HFFc6 (cell line): ENCODE measurements around the gene UGT1A8. TPM values are rescaled to one million over a fixed set of nuclear protein-coding genes. Genes with fewer than 3 reads are reported as not detected.

Experiments used
- DNase-seq: peaks from one replicate; pipeline ENCODE4 v3.0.0-alpha.2; 2018
- H3K27ac Mint-ChIP-seq: 2 replicates; pipeline ENCODE4 v1.8.0; 2020; ENCODE audit warnings: mild to moderate bottlenecking, mixed read lengths
- H3K27me3 Mint-ChIP-seq: 2 replicates; pipeline ENCODE4 v1.8.0; 2021; ENCODE audit warnings: mild to moderate bottlenecking, moderate library complexity, mixed read lengths; ENCODE audit not compliant: insufficient read depth
- H3K36me3 Mint-ChIP-seq: 2 replicates; pipeline ENCODE4 v1.8.0; 2021; ENCODE audit warnings: low read depth, mixed read lengths
- H3K4me1 Mint-ChIP-seq: 2 replicates; pipeline ENCODE4 v1.8.0; 2020; ENCODE audit warnings: low read depth, mixed read lengths
- H3K4me3 Mint-ChIP-seq: 2 replicates; pipeline ENCODE4 v1.8.0; 2020; ENCODE audit warnings: mild to moderate bottlenecking, moderate library complexity, mixed read lengths
- H3K9me3 Mint-ChIP-seq: 2 replicates; pipeline ENCODE4 v1.8.0; 2020; ENCODE audit warnings: mild to moderate bottlenecking, mixed read lengths
- CTCF ChIP-seq: fragments of 200-600 bp; sonication (generic); IDR thresholded peaks from 2 replicates; pipeline ENCODE4 v1.5.0; 2021; ENCODE audit warnings: antibody characterized with exemption, mild to moderate bottlenecking
- total RNA-seq, 6 experiments: library from RNA; stranded (reverse); fragmentation: NEBNext Ultra II Directional; extraction: Animal tissue kit (Norgen Biotek cat#: 25700); gene quantifications; 2 replicates in 1 of 6; 3 replicates in 5 of 6; pipeline ENCODE4 v1.2.3, GENCODE V29; 2021

Gene UGT1A8
- total RNA-seq, 6 experiments from 2014 or later: not detected

- H3K27me3 Mint-ChIP-seq: peaks cover 26% of the 10 kb centered on the region
- no peaks in the 10 kb centered on the region for H3K36me3 Mint-ChIP-seq
- H3K27ac Mint-ChIP-seq: no peak overlapping the region
- no peaks in the 10 kb centered on the region for H3K4me1 Mint-ChIP-seq
- no peaks in the 10 kb centered on the region for H3K9me3 Mint-ChIP-seq
- H3K4me3 Mint-ChIP-seq: no peak overlapping the region
- no peak for TF ChIP-seq CTCF
- DNase-seq: no peak
Observed at GRCh38 chr2:233822101-233822771, 204.8 kb downstream of the UGT1A8 start.

Other genes with a start within 250 kb of the UGT1A8 start
- 10 to 100 TPM; 22.8 to 27.4 (median 24.3) TPM for gene USP40, start 50.9 kb upstream of the UGT1A8 start, total RNA-seq
- gene UGT1A10, start 18.8 kb downstream of the UGT1A8 start, total RNA-seq: not detected
- not detected for gene UGT1A9, start 54.3 kb downstream of the UGT1A8 start, total RNA-seq
- gene UGT1A7, start 64.3 kb downstream of the UGT1A8 start, total RNA-seq: not detected
- not detected for gene UGT1A6, start 75.3 kb downstream of the UGT1A8 start, total RNA-seq
- gene UGT1A5, start 95.3 kb downstream of the UGT1A8 start, total RNA-seq: not detected
- gene UGT1A4, start 101.1 kb downstream of the UGT1A8 start, total RNA-seq: not detected
- gene UGT1A3, start 111.4 kb downstream of the UGT1A8 start, total RNA-seq: not detected
- gene UGT1A1, start 142.6 kb downstream of the UGT1A8 start, total RNA-seq: not detected
- not detected for gene MROH2A, start 160.7 kb downstream of the UGT1A8 start, total RNA-seq
- 10 to 100 TPM; 16.8 to 33.6 (median 32.4) TPM for gene HJURP, start 236.9 kb downstream of the UGT1A8 start, total RNA-seq